Measurements from ENCODE around the gene PRAC2.

Gene PRAC2

DNA sequence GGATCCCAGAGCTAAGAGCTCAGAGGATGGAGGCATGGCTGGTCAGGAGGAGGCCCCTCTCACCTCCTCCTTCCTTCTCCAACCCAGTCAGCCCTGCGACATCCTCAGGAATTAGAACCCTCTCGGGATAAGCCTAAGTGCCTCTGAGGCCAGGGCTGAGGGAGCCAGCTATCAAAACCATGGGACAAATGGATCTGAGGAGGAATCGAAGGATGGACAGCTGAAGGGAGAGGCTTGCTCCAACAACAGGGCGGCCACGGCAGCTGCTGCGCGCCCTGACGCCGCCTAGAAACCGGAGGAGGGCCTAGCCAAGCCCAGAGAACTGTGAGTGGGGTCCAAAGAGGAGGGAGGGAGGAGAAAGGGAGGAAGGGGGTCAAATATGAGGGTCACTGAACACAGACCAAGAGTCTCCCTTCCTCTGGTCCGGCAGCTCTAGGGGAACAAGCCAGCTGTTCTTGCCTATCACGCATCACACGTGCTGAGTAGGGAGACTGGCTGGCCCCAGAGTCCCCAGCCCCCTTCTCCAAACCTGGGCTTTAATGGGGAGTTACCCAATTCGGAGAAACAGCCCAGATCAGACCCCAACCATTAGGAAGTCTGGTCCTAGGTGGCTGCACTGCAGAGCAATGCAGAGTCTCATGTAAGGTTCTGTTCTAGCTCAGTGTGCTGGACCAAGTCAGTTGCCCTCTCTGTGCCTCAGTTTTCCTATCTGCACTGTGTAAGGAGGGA lies 11.5 kb downstream of the PRAC2 start:
- DNase-seq: no peak

DNA sequence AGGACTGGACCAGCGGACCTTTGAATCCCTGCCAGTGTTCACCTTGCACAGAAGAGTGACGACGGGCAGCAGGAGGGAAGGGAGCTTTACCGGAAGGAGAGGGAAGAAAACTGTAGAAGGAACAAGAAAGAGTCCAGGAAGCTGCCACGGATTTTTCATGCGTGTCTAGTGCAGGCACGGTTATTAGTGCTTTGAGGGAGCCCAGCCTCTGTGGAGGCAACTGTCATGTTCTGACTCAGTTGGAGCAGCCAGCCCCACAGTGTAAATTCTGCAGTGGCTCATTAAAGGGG lies 12.0 kb downstream of the PRAC2 start:
- DNase-seq: no peak

GRCh38 chr17:48737330-48738043 lies 14.5 kb downstream of the PRAC2 start:
- no peak for DNase-seq

GRCh38 chr17:48738424-48738802 lies 15.4 kb downstream of the PRAC2 start:
- no peak for DNase-seq

DNA sequence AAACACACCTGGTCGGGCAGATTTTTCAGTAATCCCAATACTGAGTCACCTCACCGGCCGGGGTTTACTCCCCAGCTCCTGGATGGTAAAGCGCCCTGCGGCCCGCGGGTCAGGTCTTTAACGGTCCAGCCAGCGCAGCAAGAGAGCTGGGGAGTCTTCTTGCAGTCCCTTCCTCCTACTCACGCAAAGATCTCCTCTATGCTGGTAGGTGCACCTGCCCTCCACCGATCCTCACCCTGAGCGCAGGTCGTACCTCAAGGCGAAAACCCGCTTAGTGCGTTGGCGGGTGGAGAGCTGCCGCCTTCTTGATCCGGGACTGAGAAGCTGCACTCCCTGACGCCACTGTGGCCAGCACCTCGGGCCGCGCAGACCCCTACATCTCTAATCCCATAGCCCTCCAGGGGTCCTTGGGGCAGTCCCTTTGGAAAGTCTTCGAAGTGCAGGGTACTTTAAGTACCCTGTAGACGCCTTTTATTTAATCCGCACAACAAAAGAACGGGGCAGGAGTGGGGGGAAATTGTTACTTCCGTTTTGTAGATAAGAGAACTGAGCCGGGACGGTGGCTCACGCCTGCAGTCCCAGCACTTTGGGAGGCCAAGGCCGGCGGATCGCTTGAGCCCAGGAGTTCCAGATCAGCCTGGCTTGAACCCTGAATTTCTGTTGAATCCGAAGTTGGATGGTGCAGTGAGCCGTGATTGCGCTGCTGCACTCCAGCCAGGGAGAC lies 16.0 kb downstream of the PRAC2 start:
- no peak for DNase-seq

- DNase-seq: no peak
Measured at GRCh38 chr17:48740537-48740936, 17.6 kb downstream of the PRAC2 start.

GRCh38 chr17:48745381-48746275 lies 22.6 kb downstream of the PRAC2 start:
- DNase-seq: no peak

- no peak for DNase-seq
Measured at GRCh38 chr17:48746916-48747444, 24.0 kb downstream of the PRAC2 start.

DNA sequence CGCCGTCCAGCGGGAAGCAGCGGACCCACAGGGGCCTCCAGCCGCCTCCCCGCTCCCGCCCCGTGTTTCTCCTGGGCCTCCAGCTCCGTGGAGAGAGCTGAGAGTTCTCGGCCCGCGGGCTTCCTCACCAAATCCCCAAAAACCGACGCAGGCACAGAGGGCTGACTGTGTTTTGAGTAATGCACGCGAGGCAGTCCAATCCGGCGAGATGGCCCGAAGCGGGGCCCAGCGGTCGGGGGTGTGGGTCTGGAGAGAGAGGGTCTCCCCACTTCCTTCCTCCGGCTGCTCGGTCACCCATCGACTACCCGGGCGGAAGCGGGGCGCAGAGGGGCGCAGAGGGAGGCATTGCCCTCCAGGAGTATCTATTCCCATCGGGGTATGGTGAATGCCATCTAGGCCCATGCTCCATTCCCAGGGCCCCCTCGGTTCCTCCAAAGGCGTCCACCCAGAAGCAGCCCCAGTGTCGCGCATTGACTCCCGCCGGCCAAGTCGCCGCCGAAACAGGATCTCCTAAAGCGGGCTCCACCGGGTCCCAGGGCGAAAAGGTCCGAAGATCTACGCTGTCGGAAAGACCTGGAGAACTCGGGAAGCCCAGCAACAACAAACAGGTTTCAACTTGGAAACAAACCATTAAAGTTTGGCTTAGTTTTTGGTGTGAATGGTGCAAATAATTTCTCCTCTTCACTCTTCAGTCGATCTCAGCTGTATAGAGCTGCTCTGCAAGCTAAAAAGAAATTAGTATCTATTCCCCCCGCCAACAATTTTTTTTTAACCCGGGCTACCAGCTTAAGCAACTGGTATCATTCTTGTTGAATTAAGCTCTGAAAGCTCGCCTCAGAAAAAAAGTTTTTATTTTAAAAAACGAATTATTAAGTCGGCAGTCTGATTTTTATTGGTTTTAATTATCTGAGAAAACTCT lies 24.7 kb downstream of the PRAC2 start:
- DNase-seq: no peak

DNA sequence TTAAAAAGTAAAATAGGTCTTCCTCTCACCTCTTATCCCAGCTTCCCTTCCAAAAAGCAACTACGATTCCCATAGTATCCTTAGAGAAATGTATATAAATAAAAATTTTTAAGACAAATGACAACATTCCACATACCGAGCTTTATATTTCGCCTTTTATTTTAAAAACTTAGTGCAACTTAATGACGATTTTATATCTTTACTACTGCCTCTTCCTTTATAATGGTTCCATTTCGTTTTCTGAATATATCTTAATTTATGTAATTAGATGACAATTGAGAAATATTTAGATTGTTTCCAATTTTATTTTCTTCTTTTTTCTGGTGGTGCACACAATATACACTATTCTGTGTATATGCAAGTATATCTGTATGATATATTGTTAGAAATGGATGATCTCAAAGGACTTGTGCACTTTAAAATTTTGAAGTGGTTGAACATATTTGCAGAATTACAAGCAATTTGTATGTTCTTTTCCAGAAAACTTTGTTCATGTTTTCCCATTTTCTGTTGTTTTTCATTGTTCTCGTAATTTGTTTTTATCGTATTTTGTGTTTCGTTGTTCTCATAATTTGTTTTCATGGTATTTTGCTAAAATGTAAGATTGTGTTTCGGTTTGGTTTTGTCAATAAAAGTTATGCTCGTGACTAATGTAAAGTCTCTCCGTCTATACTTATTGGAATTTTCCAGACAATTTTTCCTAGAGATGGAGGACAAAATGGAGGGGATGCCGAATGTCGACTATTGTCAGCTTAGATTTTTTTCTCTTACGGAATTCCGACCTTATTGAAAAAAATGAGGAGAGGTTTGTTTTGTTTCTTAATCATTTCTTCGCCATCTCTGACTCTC lies 26.0 kb downstream of the PRAC2 start:
- no peak for DNase-seq

GRCh38 chr17:48749621-48750553 lies 26.9 kb downstream of the PRAC2 start:
- no peak for DNase-seq

DNA sequence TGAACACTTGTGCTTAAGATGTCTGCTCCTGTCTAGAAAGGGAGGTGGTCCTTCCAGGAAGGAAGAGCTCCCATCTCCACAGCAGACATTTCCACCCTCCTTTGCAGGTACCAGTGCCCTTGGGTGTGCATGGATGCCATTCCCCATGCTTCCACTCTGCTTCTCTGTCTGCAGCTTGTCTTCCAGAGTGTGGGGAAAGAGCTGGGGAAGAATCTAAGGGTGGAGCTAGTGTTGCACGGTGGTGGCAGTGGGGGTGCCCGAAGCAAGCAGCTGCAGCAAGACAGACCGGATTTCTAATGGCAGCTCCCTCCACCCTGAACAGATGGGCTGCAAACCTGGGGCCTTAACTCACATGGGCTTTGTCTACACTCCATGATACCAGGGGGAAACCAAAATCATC lies 28.2 kb downstream of the PRAC2 start:
- DNase-seq: no peak

DNA sequence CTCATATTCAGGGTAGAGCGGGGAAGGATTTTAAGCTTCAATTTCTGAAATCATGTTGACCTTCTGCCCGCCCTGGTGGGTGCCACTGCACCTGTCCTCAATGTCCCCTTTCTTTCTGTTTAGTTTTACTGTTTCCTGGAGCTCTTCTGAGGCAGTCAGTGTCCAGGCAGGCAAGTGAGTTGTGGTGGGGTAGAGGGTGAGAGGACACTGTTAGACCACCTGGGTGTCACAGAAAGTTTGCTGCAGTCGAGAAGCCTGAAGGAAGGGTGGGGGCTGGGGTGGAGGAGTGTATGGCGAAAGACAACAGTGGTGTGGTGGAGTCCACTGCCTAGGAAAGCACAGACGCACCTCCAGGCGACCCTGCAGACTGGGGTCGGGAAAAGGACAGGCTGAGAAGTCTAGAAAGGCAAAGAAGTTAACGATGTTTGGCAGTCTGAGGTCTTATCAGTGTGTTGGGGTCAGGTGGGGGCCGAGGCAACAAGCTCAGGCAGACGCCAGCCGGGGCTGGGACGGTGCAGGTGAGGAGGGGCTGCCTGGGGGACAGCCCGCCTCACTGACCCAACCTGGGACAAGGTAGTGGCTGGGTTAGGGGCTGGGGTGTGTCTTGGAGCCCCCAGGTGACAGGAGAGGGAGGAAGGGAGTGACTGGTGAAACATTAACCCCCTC lies 28.9 kb downstream of the PRAC2 start:
- no peak for DNase-seq

GRCh38 chr17:48752399-48753288 lies 29.7 kb downstream of the PRAC2 start:
- no peak for DNase-seq

GRCh38 chr17:48753794-48754499 lies 31.0 kb downstream of the PRAC2 start:
- DNase-seq: no peak

GRCh38 chr17:48754500-48755261 lies 31.7 kb downstream of the PRAC2 start:
- no peak for DNase-seq
